GM10266 (cell line): ENCODE measurements around the gene KHDRBS2.
A peak's percentile ranks its signal among the peaks of the same experiment; 100 is the strongest.

Experiments used
- DNase-seq: peaks from one replicate; pipeline ENCODE4 v3.0.0; 2012; ENCODE audit errors: extremely low spot score
- TF ChIP-seq, protein P1 (sequence below): IDR thresholded peaks from 2 replicates; pipeline ENCODE4 v1.5.1; 2012; ENCODE audit warnings: mild to moderate bottlenecking, low read depth; ENCODE audit not compliant: control insufficient read depth, insufficient read depth; ENCODE audit errors: missing control alignments

KHDRBS2 gene

GRCh38 chr6:62288974-62289373 lies 2.9 kb upstream of the KHDRBS2 start:
- DNase-seq = no peak
- TF ChIP-seq, protein P1, sequence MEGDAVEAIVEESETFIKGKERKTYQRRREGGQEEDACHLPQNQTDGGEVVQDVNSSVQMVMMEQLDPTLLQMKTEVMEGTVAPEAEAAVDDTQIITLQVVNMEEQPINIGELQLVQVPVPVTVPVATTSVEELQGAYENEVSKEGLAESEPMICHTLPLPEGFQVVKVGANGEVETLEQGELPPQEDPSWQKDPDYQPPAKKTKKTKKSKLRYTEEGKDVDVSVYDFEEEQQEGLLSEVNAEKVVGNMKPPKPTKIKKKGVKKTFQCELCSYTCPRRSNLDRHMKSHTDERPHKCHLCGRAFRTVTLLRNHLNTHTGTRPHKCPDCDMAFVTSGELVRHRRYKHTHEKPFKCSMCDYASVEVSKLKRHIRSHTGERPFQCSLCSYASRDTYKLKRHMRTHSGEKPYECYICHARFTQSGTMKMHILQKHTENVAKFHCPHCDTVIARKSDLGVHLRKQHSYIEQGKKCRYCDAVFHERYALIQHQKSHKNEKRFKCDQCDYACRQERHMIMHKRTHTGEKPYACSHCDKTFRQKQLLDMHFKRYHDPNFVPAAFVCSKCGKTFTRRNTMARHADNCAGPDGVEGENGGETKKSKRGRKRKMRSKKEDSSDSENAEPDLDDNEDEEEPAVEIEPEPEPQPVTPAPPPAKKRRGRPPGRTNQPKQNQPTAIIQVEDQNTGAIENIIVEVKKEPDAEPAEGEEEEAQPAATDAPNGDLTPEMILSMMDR = no peak

GRCh38 chr6:62288562-62288961 lies 2.5 kb upstream of the KHDRBS2 start:
- DNase-seq = no peak
- TF ChIP-seq, protein P1 = no peak

- DNase-seq = no peak
- TF ChIP-seq, protein P1 = no peak
These were observed 432 bp upstream of the KHDRBS2 start for GRCh38 chr6:62286470-62286843.

DNA sequence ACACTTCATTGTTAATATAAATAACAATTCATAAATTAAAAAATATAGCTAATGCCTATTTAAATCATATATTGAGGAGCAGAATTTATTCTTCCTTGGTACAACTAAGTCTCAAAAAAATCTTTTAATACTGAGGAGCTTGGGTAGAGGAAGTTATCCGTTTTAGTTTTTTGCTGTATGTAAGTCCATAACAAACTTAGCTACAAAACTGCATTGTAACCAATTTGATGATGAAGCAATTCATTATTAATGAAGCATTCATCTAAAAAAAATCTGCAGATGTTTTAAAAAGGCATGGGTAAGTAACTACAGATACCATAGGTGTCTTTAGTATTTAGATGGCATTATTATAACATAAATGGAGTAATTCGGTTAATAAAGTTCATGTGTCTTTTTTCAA lies 1.3 kb downstream of the KHDRBS2 start:
- no peak for DNase-seq

DNA sequence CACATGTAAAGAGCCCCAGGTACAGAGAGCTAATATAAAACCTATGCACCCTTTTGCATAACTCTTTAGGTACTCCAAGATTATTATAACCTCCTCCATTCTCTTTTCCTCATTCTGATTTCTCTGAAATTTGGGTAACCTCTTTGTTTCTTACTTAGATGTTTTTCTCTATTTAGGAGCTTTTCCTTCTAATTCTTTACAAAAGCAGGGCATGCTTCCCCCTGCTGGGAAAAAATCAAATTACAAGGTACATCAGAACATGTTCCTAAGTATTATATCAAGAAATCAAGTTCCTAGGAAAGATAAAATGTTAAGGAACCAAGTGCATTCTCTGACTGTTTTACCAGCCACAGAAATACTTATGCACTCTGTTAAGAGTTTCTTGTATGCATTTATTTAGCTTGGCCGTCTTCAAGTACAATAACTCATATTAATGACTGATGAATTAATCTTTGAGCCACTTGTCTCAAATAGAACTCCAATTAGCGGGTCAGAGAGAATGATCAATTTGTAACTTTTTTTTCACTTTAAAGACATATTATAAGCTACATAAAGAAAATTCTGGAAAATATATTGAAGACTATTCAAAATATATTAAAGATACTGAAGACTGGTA lies 2.1 kb downstream of the KHDRBS2 start:
- no peak for DNase-seq
- TF ChIP-seq, protein P1 = peak; percentile 44

More for the DNA sequence above, 1.3 kb downstream of the KHDRBS2 start:
- TF ChIP-seq, protein P1 = no peak

DNA sequence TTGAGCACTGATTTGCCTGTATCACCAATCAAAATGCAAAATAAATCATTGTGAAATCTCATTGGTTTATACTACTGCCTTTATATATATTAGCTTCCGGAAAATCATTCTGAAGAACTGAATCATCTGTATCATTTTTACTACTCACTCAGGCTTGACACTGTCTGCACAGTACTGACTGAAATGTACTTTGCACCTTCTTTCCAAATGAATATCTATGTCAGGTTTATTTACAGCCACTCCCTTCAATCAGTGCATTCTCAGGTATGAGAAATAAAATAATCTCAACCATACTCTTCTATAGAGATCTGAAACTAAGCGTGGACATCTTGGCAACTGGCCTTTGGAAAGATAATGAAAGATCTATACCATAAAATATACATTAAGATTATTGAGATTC lies 2.7 kb downstream of the KHDRBS2 start:
- TF ChIP-seq, protein P1 = no peak
- no peak for DNase-seq

GRCh38 chr6:62280099-62280498 lies 5.9 kb downstream of the KHDRBS2 start:
- no peak for DNase-seq
- TF ChIP-seq, protein P1 = no peak
